Body of pancreas (tissue), 4 donors: ENCODE data around the gene TTC27. TPM values are rescaled to one million over a fixed set of nuclear protein-coding genes. Genes with fewer than 3 reads are reported as not detected.

Experiments used
- ATAC-seq: fragments of 150-250 bp; one replicate; pipeline ENCODE4 v1.9.1; 2016
- DNase-seq, 4 donors: peaks; one replicate each; pipeline ENCODE4 v3.0.0-alpha.2; 2019
- H3K27ac ChIP-seq, 4 donors: fragments of 200-600 bp; sonication (generic); 1 replicate in 3 of 4; 2 replicates in 1 of 4; pipeline versions ENCODE4 v1.5.1 to v1.6.1; 2016 to 2019; ENCODE audit warnings: mild to moderate bottlenecking in 1 of 4, mixed read lengths in 1 of 4, moderate library complexity in 1 of 4
- H3K27me3 ChIP-seq, 2 donors: fragments of 200-600 bp; sonication (generic); one replicate each; pipeline ENCODE4 v1.6.0; 2016; ENCODE audit warnings: mild to moderate bottlenecking in 1 of 2
- H3K36me3 ChIP-seq, 2 donors: fragments of 200-600 bp; sonication (generic); replicated peaks in 1 of 2; 2 replicates each; pipeline ENCODE4 v1.5.1; 2016; ENCODE audit warnings: low read depth in 2 of 2; ENCODE audit not compliant: insufficient read depth in 1 of 2
- H3K4me1 ChIP-seq: fragments of 200-600 bp; sonication (generic); one replicate; pipeline ENCODE4 v1.6.0; 2016
- H3K4me3 ChIP-seq, 2 donors: fragments of 200-600 bp; sonication (generic); 1 replicate in 1 of 2; 2 replicates in 1 of 2; pipeline ENCODE4 v1.5.1; 2016 to 2019
- H3K9me3 ChIP-seq, 3 donors: fragments of 200-600 bp; sonication (generic); 1 replicate in 2 of 3; 2 replicates in 1 of 3; pipeline ENCODE4 v1.5.1; 2016
- CTCF ChIP-seq, 7 experiments: fragments of 450-650 bp in 4 of 7; fragments of 200-600 bp in 3 of 7; sonication (generic) in 3 of 7; IDR thresholded peaks; one replicate each; pipeline ENCODE4 v1.5.1; 2016 to 2019; ENCODE audit warnings: antibody characterized with exemption in 7 of 7
- POLR2A ChIP-seq, 3 donors: fragments of 450-650 bp; IDR thresholded peaks; one replicate each; pipeline ENCODE4 v1.6.1; 2016; ENCODE audit warnings: antibody characterized with exemption in 3 of 3, mild to moderate bottlenecking in 2 of 3
- WGBS, 2 donors: methylation state at CpG; one replicate each; pipeline ENCODE4 v1.1.5; 2017; 5-methylcytosine and 5-hydroxymethylcytosine counted together
- intact Hi-C: fragments of 100-400 bp; cut with DNase I; formaldehyde crosslinking; loops from one replicate; pipeline ENCODE4 v1.15.1; 2023
- total RNA-seq, 2 donors: library from RNA; depleted of rRNA; stranded (reverse); fragments of >200 nt; gene quantifications; one replicate each; pipeline ENCODE4 v1.1.0, GENCODE V29; 2016

The TTC27 gene
- total RNA-seq, 2 donors from 2014 or later, result 5.6 to 9.3 TPM

GRCh38 chr2:32699151-32699550 is 71.3 kb downstream of the TTC27 start:
- H3K36me3 ChIP-seq, result no peaks in the 10 kb centered on the region
- 89 to 100% methylated on average over 1 of the region's 1 CpG for WGBS, 2 donors
- DNase-seq (no peak), ATAC-seq (no peak)
- intact Hi-C loops, result no loop called here
- no peaks in the 10 kb centered on the region for H3K27me3 ChIP-seq
- no peak overlapping the region for H3K4me3 ChIP-seq
- no peaks in the 10 kb centered on the region for H3K9me3 ChIP-seq
- H3K4me1 ChIP-seq, result no peaks in the 10 kb centered on the region
- TF ChIP-seq POLR2A (IDR thresholded peaks at IDR 0.05), result no peak
- no peak for TF ChIP-seq CTCF (IDR thresholded peaks at IDR 0.05)
- no peak overlapping the region for H3K27ac ChIP-seq

GRCh38 chr2:32701806-32702205 is 74.0 kb downstream of the TTC27 start:
- WGBS, 2 donors, result 88 to 96% methylated on average over 5 of the region's 5 CpGs
- no peaks in the 10 kb centered on the region for H3K36me3 ChIP-seq
- intact Hi-C loops, result no loop called here
- DNase-seq, result no peak
- H3K4me1 ChIP-seq, result no peaks in the 10 kb centered on the region
- H3K9me3 ChIP-seq, result no peaks in the 10 kb centered on the region
- H3K27ac ChIP-seq, result no peak overlapping the region
- no peaks in the 10 kb centered on the region for H3K27me3 ChIP-seq
- no peak for TF ChIP-seq POLR2A (IDR thresholded peaks at IDR 0.05)
- TF ChIP-seq CTCF (IDR thresholded peaks at IDR 0.05), result no peak
- ATAC-seq, result no peak
- no peak overlapping the region for H3K4me3 ChIP-seq

- ATAC-seq (no peak), DNase-seq (no peak)
- Histone ChIP-seq H3K9me3 (no peaks in the 10 kb centered on the region), H3K36me3 (no peaks in the 10 kb centered on the region), H3K27ac (no peak overlapping the region), H3K4me1 (no peaks in the 10 kb centered on the region), H3K27me3 (no peaks in the 10 kb centered on the region), H3K4me3 (no peak overlapping the region)
- 79 to 87% methylated on average over 5 of the region's 5 CpGs for WGBS, 2 donors
- intact Hi-C loops, result no loop called here
- TF ChIP-seq POLR2A (IDR thresholded peaks at IDR 0.05) (no peak), CTCF (IDR thresholded peaks at IDR 0.05) (no peak)
These were observed 74.6 kb downstream of the TTC27 start for GRCh38 chr2:32702303-32703064.

- 82 to 95% methylated on average over 5 of the region's 5 CpGs for WGBS, 2 donors
- H3K36me3 ChIP-seq, result no peaks in the 10 kb centered on the region
- no peak for DNase-seq
- TF ChIP-seq CTCF (IDR thresholded peaks at IDR 0.05), result no peak
- no peak for TF ChIP-seq POLR2A (IDR thresholded peaks at IDR 0.05)
- no peak overlapping the region for H3K4me3 ChIP-seq
- H3K27ac ChIP-seq, result no peak overlapping the region
- ATAC-seq, result no peak
- H3K4me1 ChIP-seq, result peaks cover 10% of the 10 kb centered on the region
- intact Hi-C loops, result no loop called here
- no peaks in the 10 kb centered on the region for H3K9me3 ChIP-seq
- no peaks in the 10 kb centered on the region for H3K27me3 ChIP-seq
These were observed 79.1 kb downstream of the TTC27 start for GRCh38 chr2:32706815-32707579.
